LHCN-M2 (cell line): ENCODE measurements around the gene EFCAB13. TPM values are rescaled to one million over a fixed set of nuclear protein-coding genes. Genes with fewer than 3 reads are reported as not detected.
"Not testable (repeated sequence)": the region's sequence is repeated elsewhere in the genome, so short reads cannot be mapped to it uniquely, and the experiment has no call there.

ENCODE experiments used
- DNase-seq: peaks from one replicate; pipeline ENCODE4 v3.0.0-alpha.2; 2012; ENCODE audit warnings: low read depth
- total RNA-seq: library from RNA; depleted of rRNA; stranded (reverse); fragments of >200 nt; gene quantifications from 2 replicates; pipeline ENCODE4 v1.2.3, GENCODE V29; 2014; rRNA removed

Gene EFCAB13
- total RNA-seq, 1 experiment from 2014 or later: 2.9 TPM

GRCh38 chr17:47425887-47426635 is 102.3 kb downstream of the EFCAB13 start:
- DNase-seq: not testable (repeated sequence)

- DNase-seq: no peak
Observed at GRCh38 chr17:47427985-47428384, 104.2 kb downstream of the EFCAB13 start.

GRCh38 chr17:47432240-47432639 is 108.5 kb downstream of the EFCAB13 start:
- not testable (repeated sequence) for DNase-seq

GRCh38 chr17:47465165-47465564 is 141.4 kb downstream of the EFCAB13 start:
- DNase-seq: no peak

- DNase-seq: not testable (repeated sequence)
Observed at GRCh38 chr17:47466976-47467375, 143.2 kb downstream of the EFCAB13 start.

DNA sequence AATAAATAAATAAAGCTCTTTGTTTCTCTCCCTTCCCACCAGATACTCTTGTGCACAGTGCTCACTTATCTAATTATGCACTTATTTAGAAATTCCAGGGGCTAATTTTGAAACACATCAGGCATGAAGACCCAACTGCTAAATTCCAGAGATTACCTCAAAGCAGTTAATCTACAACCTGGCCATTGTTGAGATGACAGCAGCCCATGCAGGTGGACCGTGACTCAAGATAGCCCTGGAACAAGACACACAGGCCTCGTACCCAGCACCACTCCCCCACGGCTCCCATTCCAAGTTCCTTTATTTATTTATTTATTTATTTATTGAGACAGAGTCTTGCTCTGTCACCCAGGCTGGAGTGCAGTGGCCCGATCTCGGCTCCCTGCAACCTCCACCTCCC is 147.1 kb downstream of the EFCAB13 start:
- DNase-seq: no peak

- DNase-seq: not testable (repeated sequence)
Observed at GRCh38 chr17:47472073-47472472, 148.3 kb downstream of the EFCAB13 start.

Other genes with a start within 250 kb of the EFCAB13 start
- 87.9 and 100 TPM in 2 replicates for gene CDC27, start 134.7 kb upstream of the EFCAB13 start, total RNA-seq
- 0.69 TPM in 1 of 2 replicates, not detected in the other for gene MYL4, start 114.6 kb upstream of the EFCAB13 start, total RNA-seq
- gene ITGB3, start 70.1 kb upstream of the EFCAB13 start, total RNA-seq: 3.8 and 4.5 TPM in 2 replicates
- gene NPEPPS, start 207.2 kb downstream of the EFCAB13 start, total RNA-seq: 73.4 and 92.3 TPM in 2 replicates